NB4 (cell line): ENCODE results near the gene TECTB.

Experiments
- CTCF ChIP-seq: IDR thresholded peaks from one replicate; pipeline ENCODE4 v1.5.1; 2012; ENCODE audit warnings: low read depth, low read length
- POLR2A ChIP-seq: IDR thresholded peaks from 2 replicates; pipeline ENCODE4 v1.6.1; 2011; ENCODE audit warnings: mild to moderate bottlenecking; ENCODE audit not compliant: insufficient read length; ENCODE audit errors: extremely low read depth
- TF ChIP-seq, protein P1 (sequence below): IDR thresholded peaks from 2 replicates; pipeline ENCODE4 v1.6.1; 2011; ENCODE audit warnings: low read depth, low read length

- TF ChIP-seq POLR2A, result no peak
- TF ChIP-seq CTCF, result no peak
- TF ChIP-seq, protein P1, sequence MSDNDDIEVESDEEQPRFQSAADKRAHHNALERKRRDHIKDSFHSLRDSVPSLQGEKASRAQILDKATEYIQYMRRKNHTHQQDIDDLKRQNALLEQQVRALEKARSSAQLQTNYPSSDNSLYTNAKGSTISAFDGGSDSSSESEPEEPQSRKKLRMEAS, result no peak
Observed at GRCh38 chr10:112289373-112290053, 6.3 kb downstream of the TECTB start.
